ENCODE measurements around the gene IL24. TPM values are rescaled to one million over a fixed set of nuclear protein-coding genes. Genes with fewer than 3 reads are reported as not detected.

Gene IL24
- total RNA-seq, 1 experiment from 2014 or later: not detected

- CTCF ChIA-PET: interaction anchor here (1.2 kb wide), 1 partner anchor 20 kb away, joined by 4 read pairs; no protein-coding TSS in a partner anchor
- intact Hi-C loops (cut with micrococcal nuclease): no loop called here
- Histone ChIP-seq H2AFZ (ENCODE audit: low read depth, low read length, poor library complexity, severe bottlenecking) (no peak overlapping the region), H3K4me1 (ENCODE audit: control insufficient read depth in 1 of 2, insufficient read depth in 2 of 2, low read length in 2 of 2) (no peaks in the 10 kb centered on the region), H3K4me2 (ENCODE audit: low read length) (no peak overlapping the region), H3K36me3 (ENCODE audit: control insufficient read depth in 1 of 2, insufficient read depth in 2 of 2, low read length in 2 of 2) (no peaks in the 10 kb centered on the region), H3K4me3 (replicated peaks in 1 of 2; ENCODE audit: low read depth in 1 of 2, low read length in 2 of 2) (no peak overlapping the region), H3K9me2 (ENCODE audit: insufficient read depth) (no peaks in the 10 kb centered on the region), H4K20me1 (ENCODE audit: insufficient read depth) (no peaks in the 10 kb centered on the region), H3K79me2 (ENCODE audit: insufficient read depth, low read length) (no peaks in the 10 kb centered on the region), H3K9me3 (ENCODE audit: control insufficient read depth in 1 of 2, insufficient read depth in 1 of 2, low read depth in 1 of 2, low read length in 2 of 2) (no peaks in the 10 kb centered on the region), H3K27ac (ENCODE audit: low read depth, low read length) (no peak overlapping the region), H3K9ac (ENCODE audit: low read length) (no peak overlapping the region), H3K27me3 (ENCODE audit: insufficient read depth, low read length) (no peaks in the 10 kb centered on the region)
- ATAC-seq (no peak), DNase-seq (ENCODE audit: low read depth, low spot score) (no peak)
- BruUV-seq (replicated peaks): no TSS peak
- POLR2A ChIA-PET: no interaction called here
- RAD21 ChIA-PET (ENCODE audit: low non-redundant PET in 1 of 2, low total read pairs in 2 of 2, uncharacterized antibody in 2 of 2, unreplicated experiment in 2 of 2): no interaction called here
- no peak for TF ChIP-seq EZH2phosphoT487 (IDR thresholded peaks at IDR 0.05; ENCODE audit: borderline replicate concordance)
- no peak for TF ChIP-seq JUND (IDR thresholded peaks at IDR 0.05)
- no peak for TF ChIP-seq CBX3 (IDR thresholded peaks at IDR 0.05; ENCODE audit: low read depth)
- no peak for TF ChIP-seq ZNF274 (IDR thresholded peaks at IDR 0.05; ENCODE audit: low read depth, low read length)
- no peak for TF ChIP-seq MAX (IDR thresholded peaks at IDR 0.05)
- TF ChIP-seq POLR2AphosphoS5 (IDR thresholded peaks at IDR 0.05; ENCODE audit: low read depth, low read length): no peak
- no peak for TF ChIP-seq TCF7L2 (IDR thresholded peaks at IDR 0.05; ENCODE audit: borderline replicate concordance, extremely low read depth, insufficient read depth, insufficient read length)
- no peak for TF ChIP-seq SIN3A (IDR thresholded peaks at IDR 0.05; ENCODE audit: low read depth)
- TF ChIP-seq EZH2 (IDR thresholded peaks at IDR 0.05): no peak
- no peak for TF ChIP-seq CTCF (IDR thresholded peaks at IDR 0.05 in 2 of 3, conservative IDR thresholded peaks at IDR 0.05 in 1 of 3; ENCODE audit: borderline replicate concordance in 1 of 3, insufficient read depth in 1 of 3, low read depth in 2 of 3, low read length in 2 of 3)
- no peak for TF ChIP-seq YY1 (IDR thresholded peaks at IDR 0.05; ENCODE audit: extremely low read depth, insufficient replicate concordance, low read depth, low read length)
- no peak for TF ChIP-seq SP1 (IDR thresholded peaks at IDR 0.05; ENCODE audit: low read depth)
- no peak for TF ChIP-seq EGR1 (IDR thresholded peaks at IDR 0.05; ENCODE audit: low read depth)
- TF ChIP-seq ZFX (IDR thresholded peaks at IDR 0.05): no peak
- no peak for TF ChIP-seq SRF (IDR thresholded peaks at IDR 0.05; ENCODE audit: low read depth)
- no peak for TF ChIP-seq ZBTB33 (IDR thresholded peaks at IDR 0.05; ENCODE audit: extremely low read depth, insufficient replicate concordance, low read length)
- TF ChIP-seq CEBPB (IDR thresholded peaks at IDR 0.05; ENCODE audit: low read depth): no peak
- TF ChIP-seq ELF1 (IDR thresholded peaks at IDR 0.05; ENCODE audit: borderline replicate concordance, low read depth): no peak
- no peak for TF ChIP-seq FOSL1 (IDR thresholded peaks at IDR 0.05; ENCODE audit: low read depth)
- no peak for TF ChIP-seq ATF3 (IDR thresholded peaks at IDR 0.05)
Measured at GRCh38 chr1:206952171-206952570, 54.9 kb downstream of the IL24 start.
